IMR-90 (cell line): ENCODE measurements around the gene HDGFL2. TPM values are rescaled to one million over a fixed set of nuclear protein-coding genes. Genes with fewer than 3 reads are reported as not detected.

Source experiments
- ATAC-seq: fragments of 200-7000 bp; cut with Tn5 transposase; 2 replicates; pipeline ENCODE4 v1.9.1; 2020; ENCODE audit warnings: low read depth, mild to moderate bottlenecking, moderate library complexity
- BruUV-seq: library from RNA; stranded (reverse); fragments of 400-500 nt; replicated peaks from 2 replicates; lab custom pipeline; 2021; lab: Mats Ljungman, UMichigan
- CTCF ChIA-PET: fragments of 300-600 bp; formaldehyde crosslinking; extraction: SDS; loops from one replicate; lab custom pipeline; 2021; ENCODE audit warnings: antibody characterized with exemption; lab: Yijun Ruan, JAX
- POLR2A ChIA-PET: fragments of 300-600 bp; sonication (Branson Sonifier 250); formaldehyde crosslinking; loops from one replicate; lab custom pipeline; 2022; ENCODE audit warnings: antibody characterized with exemption; ENCODE audit not compliant: unreplicated experiment; lab: Charles Lee
- DNase-seq: peaks from one replicate; pipeline ENCODE4 v3.0.0; 2013
- H2AFZ ChIP-seq: replicated peaks from 2 replicates; pipeline ENCODE3; 2013; ENCODE audit warnings: low read length, mild to moderate bottlenecking; ENCODE audit not compliant: poor library complexity
- H2AK5ac ChIP-seq: 2 replicates; pipeline ENCODE4 v1.6.1; 2013; ENCODE audit warnings: low read depth, low read length, inconsistent platforms
- H2AK9ac ChIP-seq: replicated peaks from 2 replicates; pipeline ENCODE3; 2013; ENCODE audit warnings: mild to moderate bottlenecking, low read depth, low read length, moderate library complexity; ENCODE audit not compliant: poor library complexity
- H2BK120ac ChIP-seq: 2 replicates; pipeline ENCODE4 v1.6.1; 2013; ENCODE audit warnings: low read depth, low read length, inconsistent platforms
- H2BK15ac ChIP-seq: 3 replicates; pipeline ENCODE4 v1.6.1; 2013; ENCODE audit warnings: low read depth, low read length, inconsistent platforms
- H2BK20ac ChIP-seq: 2 replicates; pipeline ENCODE4 v1.6.1; 2013; ENCODE audit warnings: low read depth, mild to moderate bottlenecking, inconsistent platforms, low read length, moderate library complexity
- H2BK5ac ChIP-seq: 2 replicates; pipeline ENCODE4 v1.6.1; 2013; ENCODE audit warnings: mild to moderate bottlenecking, low read depth, low read length, inconsistent platforms; ENCODE audit not compliant: poor library complexity, severe bottlenecking
- H3K14ac ChIP-seq: replicated peaks from 2 replicates; pipeline ENCODE4 v1.6.1; 2013; ENCODE audit warnings: low read depth, low read length, inconsistent platforms
- H3K18ac ChIP-seq: 2 replicates; pipeline ENCODE4 v1.6.1; 2013; ENCODE audit warnings: low read depth, low read length, control low read depth
- H3K23ac ChIP-seq: 2 replicates; pipeline ENCODE4 v1.6.1; 2013; ENCODE audit warnings: low read depth, low read length, inconsistent platforms
- H3K27ac ChIP-seq: 2 replicates; pipeline ENCODE4 v1.5.1; 2013; ENCODE audit warnings: mild to moderate bottlenecking, control low read depth, low read length; ENCODE audit not compliant: insufficient read depth
- H3K27me3 ChIP-seq: 2 replicates; pipeline ENCODE4 v1.6.1; 2013; ENCODE audit warnings: low read length; ENCODE audit not compliant: control insufficient read depth, insufficient read depth
- H3K36me3 ChIP-seq: 2 replicates; pipeline ENCODE4 v1.6.1; 2013; ENCODE audit warnings: low read length, mixed read lengths; ENCODE audit not compliant: control insufficient read depth, insufficient read depth
- H3K4ac ChIP-seq: 2 replicates; pipeline ENCODE4 v1.6.1; 2013; ENCODE audit warnings: low read depth, low read length, inconsistent platforms
- H3K4me1 ChIP-seq: 2 replicates; pipeline ENCODE4 v1.6.1; 2013; ENCODE audit warnings: low read length, mixed read lengths; ENCODE audit not compliant: control insufficient read depth, insufficient read depth
- H3K4me2 ChIP-seq: 2 replicates; pipeline ENCODE4 v1.6.1; 2013; ENCODE audit warnings: low read depth, mild to moderate bottlenecking, control low read depth, low read length, moderate library complexity
- H3K4me3 ChIP-seq: 2 replicates; pipeline ENCODE4 v1.5.1; 2013; ENCODE audit warnings: low read depth, mild to moderate bottlenecking, control low read depth, low read length, moderate library complexity; ENCODE audit not compliant: insufficient read depth
- H3K56ac ChIP-seq: 2 replicates; pipeline ENCODE4 v1.6.1; 2013; ENCODE audit warnings: low read length, inconsistent platforms; ENCODE audit not compliant: insufficient read depth; ENCODE audit errors: extremely low read depth
- H3K79me1 ChIP-seq, 2 experiments: 2 replicates each; pipeline ENCODE4 v1.6.1; 2013; ENCODE audit warnings: low read length in 2 of 2, inconsistent platforms in 1 of 2, low read depth in 1 of 2
- H3K9ac ChIP-seq: 2 replicates; pipeline ENCODE4 v1.6.1; 2013; ENCODE audit warnings: low read depth, low read length, control low read depth
- H3K9me1 ChIP-seq: 2 replicates; pipeline ENCODE4 v1.6.1; 2013; ENCODE audit warnings: low read length, inconsistent platforms; ENCODE audit not compliant: insufficient read depth
- H3K9me3 ChIP-seq: 2 replicates; pipeline ENCODE4 v1.6.1; 2013; ENCODE audit warnings: low read length; ENCODE audit not compliant: control insufficient read depth, insufficient read depth
- H4K20me1 ChIP-seq: 2 replicates; pipeline ENCODE4 v1.6.1; 2013; ENCODE audit warnings: low read length, inconsistent platforms; ENCODE audit not compliant: insufficient read depth
- H4K5ac ChIP-seq: 2 replicates; pipeline ENCODE4 v1.6.1; 2013; ENCODE audit warnings: mild to moderate bottlenecking, low read depth, low read length, control low read depth
- H4K8ac ChIP-seq, 2 experiments: 2 replicates each; pipeline ENCODE4 v1.6.1; 2013; ENCODE audit warnings: low read depth in 2 of 2, low read length in 2 of 2, control low read depth in 1 of 2, inconsistent platforms in 1 of 2
- H4K91ac ChIP-seq: 2 replicates; pipeline ENCODE4 v1.6.1; 2013; ENCODE audit warnings: low read depth, low read length, inconsistent platforms; ENCODE audit not compliant: insufficient read depth
- BHLHE40 ChIP-seq: fragments of 150-350 bp; IDR thresholded peaks from 2 replicates; pipeline ENCODE4 v1.6.1; 2016; ENCODE audit warnings: mild to moderate bottlenecking, low read depth, low read length
- MAFK ChIP-seq: IDR thresholded peaks from 2 replicates; pipeline ENCODE4 v1.6.1; 2012; ENCODE audit warnings: low read depth, low read length, improper control_type of control experiment
- MXI1 ChIP-seq: IDR thresholded peaks from 2 replicates; pipeline ENCODE4 v1.6.1; 2012; ENCODE audit warnings: low read depth, mild to moderate bottlenecking, low read length, moderate library complexity, borderline replicate concordance
- NFE2L2 ChIP-seq: fragments of 150-350 bp; IDR thresholded peaks from 2 replicates; pipeline ENCODE4 v1.6.1; 2016; ENCODE audit warnings: low read depth, mild to moderate bottlenecking, low read length
- POLR2A ChIP-seq: IDR thresholded peaks from 2 replicates; pipeline ENCODE4 v1.6.1; 2012; ENCODE audit warnings: mild to moderate bottlenecking, low read depth, low read length
- RCOR1 ChIP-seq: IDR thresholded peaks from 2 replicates; pipeline ENCODE4 v1.6.1; 2012; ENCODE audit warnings: mild to moderate bottlenecking, low read length, improper control_type of control experiment; ENCODE audit not compliant: insufficient replicate concordance
- SMC3 ChIP-seq: fragments of 150-350 bp; IDR thresholded peaks from 2 replicates; pipeline ENCODE4 v1.6.1; 2016; ENCODE audit warnings: low read depth, mild to moderate bottlenecking, antibody characterized with exemption, low read length, moderate library complexity
- WGBS, 2 experiments: methylation state at CpG; one replicate each; pipeline versions ENCODE4 v1.1.5 to v1.1.7; 2013; ENCODE audit warnings: missing lambda C conversion rate in 2 of 2; ENCODE audit not compliant: insufficient read length in 1 of 2; ENCODE audit errors: extremely low coverage in 2 of 2; 5-methylcytosine and 5-hydroxymethylcytosine counted together
- dilution Hi-C: fragments of 300-500 bp; cut with HindIII; formaldehyde crosslinking; loops from one replicate; pipeline ENCODE4 v1.14.3; 2018; ENCODE audit warnings: low sequenced_read_pairs; ENCODE audit not compliant: unreplicated experiment
- in situ Hi-C: fragments of 300-500 bp; cut with MboI; formaldehyde crosslinking; loops from 3 replicates; pipeline ENCODE4 v1.14.3; 2019; ENCODE audit warnings: low sequenced_read_pairs, inconsistent platforms, mixed read lengths
- intact Hi-C: fragments of 100-400 bp; cut with micrococcal nuclease; formaldehyde crosslinking; loops from 2 replicates; pipeline ENCODE4 v1.10.0; 2022
- polyA plus RNA-seq, 3 experiments: library from polyadenylated mRNA; depleted of rRNA; stranded (reverse); fragments of >200 nt; gene quantifications; 2 replicates each; pipeline ENCODE4 v1.2.3, GENCODE V29; 2012; ENCODE audit warnings: low replicate concordance in 1 of 3
- total RNA-seq: library from RNA; depleted of rRNA; stranded (reverse); fragments of >200 nt; gene quantifications from 2 replicates; pipeline ENCODE4 v1.2.3, GENCODE V29; 2012

HDGFL2 gene
- total and polyA plus RNA-seq, 2 of the 4 experiments (the other 2 are of a cell fraction) = 35.8 to 48.5 TPM

DNA sequence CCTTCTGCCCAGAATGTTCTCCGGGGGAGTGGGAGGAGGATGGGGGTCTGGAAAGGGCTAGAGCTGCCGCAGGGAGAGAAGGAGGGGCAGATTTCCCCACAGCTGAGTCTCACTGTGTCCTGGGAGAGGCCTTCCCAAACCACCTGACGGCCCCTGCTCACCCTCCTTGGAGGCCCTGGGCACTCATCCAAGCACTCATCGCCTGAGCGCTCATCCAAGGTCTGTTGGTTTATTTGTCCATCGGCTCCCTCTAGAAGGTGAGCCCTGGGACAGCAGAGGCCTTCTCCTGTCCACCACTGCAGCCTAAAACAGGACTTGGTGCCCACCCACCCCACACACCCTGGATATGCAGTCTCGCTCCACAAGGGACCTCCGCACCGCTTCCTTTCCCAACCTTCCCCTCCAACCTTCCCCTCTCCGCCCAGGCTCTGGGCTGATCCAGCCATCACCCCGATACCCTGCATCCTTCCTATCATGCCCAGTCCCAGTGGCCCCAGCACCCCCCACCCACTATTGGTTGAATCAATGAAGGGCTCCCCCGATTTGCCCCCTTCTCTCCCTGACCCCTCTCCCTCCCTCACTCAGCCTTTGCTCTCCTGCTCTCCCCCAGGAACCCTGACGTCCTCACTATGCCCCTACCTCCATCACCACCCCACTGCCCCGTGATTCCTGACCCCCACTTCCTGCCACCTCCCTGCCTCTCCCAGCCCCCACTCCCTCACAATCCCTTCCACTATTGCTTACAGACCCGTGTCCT, 16.2 kb upstream of the HDGFL2 start (continued):
- TF ChIP-seq NFE2L2 = no peak

DNA sequence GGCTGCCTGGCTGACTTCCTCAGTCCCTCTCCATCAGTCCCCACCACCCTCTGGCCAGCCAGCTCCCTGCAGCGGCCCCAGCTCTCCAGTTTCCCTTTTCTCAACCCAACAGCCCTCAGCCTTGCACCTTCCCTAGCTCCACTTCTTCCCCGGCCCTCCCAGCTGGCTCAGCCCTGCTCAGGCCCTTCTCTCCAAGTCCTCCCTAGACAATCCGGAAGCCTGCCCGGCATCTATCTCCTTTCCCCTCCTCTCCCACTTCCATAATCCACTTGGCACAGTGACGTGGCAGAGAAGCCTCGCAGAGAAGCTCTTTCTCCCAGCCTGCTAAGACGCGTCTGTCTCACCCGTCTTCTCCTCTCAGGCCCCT, 15.6 kb upstream of the HDGFL2 start:
- Histone ChIP-seq H2BK120ac (peak overlapping the region; percentile 87), H3K4me2 (peak overlapping the region; percentile 78), H3K9me3 (no peaks in the 10 kb centered on the region), H4K91ac (peak overlapping the region; percentile 97), H3K79me1 (peaks cover 15 to 53% of the 10 kb centered on the region in 2 experiments), H2AK5ac (peak overlapping the region; percentile 99), H3K56ac (peak overlapping the region; percentile 91), H3K9ac (peak overlapping the region; percentile 99), H3K23ac (peak overlapping the region; percentile 97), H3K4ac (peak overlapping the region; percentile 95), H3K18ac (peak overlapping the region; percentile 18), H4K5ac (peak overlapping the region; percentile 39), H3K36me3 (peaks cover 24% of the 10 kb centered on the region), H3K4me3 (peak overlapping the region; percentile 97), H2AFZ (peak overlapping the region; percentile 83), H3K27ac (peak overlapping the region; percentile 79), H2BK5ac (peak overlapping the region; percentile 61), H4K20me1 (peaks cover 21% of the 10 kb centered on the region), H2BK15ac (peak overlapping the region; percentile 88; the same call in 1 of the 3 replicates), H3K4me1 (peaks cover 12% of the 10 kb centered on the region), H4K8ac (peak overlapping the region; percentile 96 to 98), H3K27me3 (no peaks in the 10 kb centered on the region), H3K9me1 (peaks cover 17% of the 10 kb centered on the region), H3K14ac (peak overlapping the region; percentile 97), H2BK20ac (peak overlapping the region; percentile 36; the same call in 1 of the 2 replicates), H2AK9ac (peak overlapping the region; percentile 99)
- dilution Hi-C loops = no loop called here
- WGBS, 2 experiments = 0% methylated on average over 7 of the region's 9 CpGs; no CpG with 5 or more reads in 1 of the 2 experiments
- intact Hi-C loops = loop anchor here (2.0 kb wide), 1 partner anchor 54 kb away; the partner anchor contains the start of gene CHAF1A
- TF ChIP-seq POLR2A (peak; percentile 86), SMC3 (no peak), RCOR1 (no peak), MAFK (no peak), MXI1 (no peak), BHLHE40 (no peak)
- no TSS peak for BruUV-seq
- in situ Hi-C loops = no loop called here
- ATAC-seq (peak; percentile 37), DNase-seq (peak; percentile 75)
- CTCF ChIA-PET = no interaction called here
- POLR2A ChIA-PET = no interaction called here
